HG03354 (cell line): ENCODE data around the gene ZFP92.

Experiments
- ATAC-seq: cut with Tn5 transposase; IDR thresholded peaks from one replicate; pipeline ENCODE4 v1.9.1; 2021; ENCODE audit warnings: mild to moderate bottlenecking; ENCODE audit not compliant: unreplicated experiment, poor library complexity, severe bottlenecking

The ZFP92 gene

DNA sequence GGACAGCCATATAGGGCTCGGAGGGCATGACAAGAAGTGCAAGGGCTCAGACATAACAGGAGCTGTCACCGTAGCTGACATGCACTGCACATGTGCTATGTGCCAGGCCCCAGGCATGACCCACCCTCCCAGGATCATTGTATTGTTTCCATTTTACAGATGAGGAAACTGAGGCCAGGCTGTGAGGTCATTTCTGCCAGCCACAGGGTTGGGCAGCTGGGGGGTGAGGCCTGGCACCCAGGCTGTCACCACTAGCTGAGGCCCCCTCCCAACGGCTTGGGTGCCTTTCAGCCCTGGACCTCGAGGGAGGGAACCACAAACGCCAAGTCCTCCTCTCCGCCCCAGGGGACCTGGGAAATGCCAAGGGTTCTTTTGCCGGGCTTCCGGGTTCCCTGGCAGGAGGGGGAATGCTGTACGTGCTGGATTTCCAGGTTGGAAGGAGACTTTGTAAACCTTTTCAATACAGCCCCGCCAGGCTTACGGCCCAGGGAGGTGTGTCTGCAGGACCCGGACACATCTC, 21.9 kb downstream of the ZFP92 start:
- ATAC-seq, result no peak

DNA sequence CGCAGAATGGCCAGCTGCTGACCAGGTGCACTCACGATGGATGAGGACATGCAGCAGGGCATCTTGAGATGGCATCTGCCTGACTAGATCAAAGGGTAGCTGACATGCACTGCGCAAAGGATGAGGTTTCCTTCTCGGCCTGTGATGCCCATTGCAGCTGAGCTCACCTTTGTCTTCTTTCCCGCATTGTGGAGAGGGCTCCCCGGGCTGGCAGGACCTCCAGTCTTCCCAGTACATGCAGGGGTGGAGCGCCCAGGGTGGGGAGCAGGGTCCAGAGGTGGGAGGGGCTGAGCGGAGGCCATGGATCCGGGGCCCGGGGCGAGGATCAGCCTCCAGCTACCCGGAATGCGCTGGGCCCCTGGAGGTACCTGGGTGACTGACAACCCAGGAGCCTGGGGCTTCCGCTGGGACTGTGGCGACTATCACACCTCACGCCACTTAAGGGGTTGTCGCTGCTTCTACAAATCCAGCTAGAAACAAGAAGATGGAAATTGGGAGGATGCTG, 22.6 kb downstream of the ZFP92 start:
- ATAC-seq, result no peak

DNA sequence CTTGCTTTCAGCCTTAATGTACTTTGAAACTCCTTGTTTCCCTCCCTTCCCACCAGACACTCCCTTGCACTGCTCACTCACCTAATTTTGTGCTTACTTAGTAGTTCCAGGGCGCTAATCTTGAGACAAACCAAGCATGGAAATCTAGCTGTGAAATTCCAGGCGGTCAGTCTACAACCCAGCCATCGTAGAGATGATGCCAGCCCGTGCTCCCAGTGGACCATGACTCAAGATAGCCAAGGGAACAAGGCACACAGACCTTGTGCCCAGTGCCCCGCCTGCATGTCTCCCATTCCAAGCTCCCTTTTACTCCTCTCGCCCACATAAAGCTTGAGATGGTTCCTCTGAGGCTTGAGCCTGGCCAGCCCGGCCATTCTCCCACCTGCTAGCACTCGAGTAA, 23.5 kb downstream of the ZFP92 start:
- no peak for ATAC-seq

DNA sequence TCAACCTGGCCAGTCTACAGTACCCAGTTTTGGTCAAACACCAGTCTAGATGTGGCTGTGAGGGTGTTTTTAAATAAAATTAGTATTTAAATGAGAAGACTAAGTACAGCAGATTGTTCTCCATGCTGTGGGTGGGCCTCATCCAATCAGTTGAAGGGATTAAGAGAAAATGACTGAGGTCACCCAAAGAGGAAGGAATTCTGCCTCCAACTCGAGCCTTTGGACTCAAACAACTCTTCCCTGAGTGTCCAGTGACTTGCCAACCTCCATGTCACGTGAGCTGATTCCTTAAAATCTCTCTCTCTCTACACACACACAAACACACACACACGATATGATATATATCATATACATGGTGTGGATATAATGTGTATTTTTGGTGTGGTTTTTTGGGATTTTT, 24.6 kb downstream of the ZFP92 start:
- ATAC-seq, result no peak

DNA sequence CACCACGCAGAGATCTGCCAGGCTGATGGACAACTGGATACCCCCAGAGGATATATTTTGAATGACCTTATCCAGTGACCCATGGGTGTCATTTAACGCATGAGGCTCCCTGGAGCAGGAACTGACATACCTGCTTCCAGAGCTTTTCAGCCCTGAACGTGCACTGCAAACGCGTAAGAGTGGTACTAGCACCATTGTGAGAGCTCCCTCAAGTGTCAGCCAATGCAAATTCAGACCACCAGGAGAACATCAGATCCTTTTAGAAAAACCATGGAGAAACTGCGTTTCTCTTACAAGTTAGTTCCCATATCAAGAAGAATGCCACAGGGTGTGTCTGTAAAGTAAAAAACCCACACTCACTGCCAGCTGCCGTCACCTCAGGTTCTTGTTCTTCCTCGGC, 27.3 kb downstream of the ZFP92 start:
- no peak for ATAC-seq

DNA sequence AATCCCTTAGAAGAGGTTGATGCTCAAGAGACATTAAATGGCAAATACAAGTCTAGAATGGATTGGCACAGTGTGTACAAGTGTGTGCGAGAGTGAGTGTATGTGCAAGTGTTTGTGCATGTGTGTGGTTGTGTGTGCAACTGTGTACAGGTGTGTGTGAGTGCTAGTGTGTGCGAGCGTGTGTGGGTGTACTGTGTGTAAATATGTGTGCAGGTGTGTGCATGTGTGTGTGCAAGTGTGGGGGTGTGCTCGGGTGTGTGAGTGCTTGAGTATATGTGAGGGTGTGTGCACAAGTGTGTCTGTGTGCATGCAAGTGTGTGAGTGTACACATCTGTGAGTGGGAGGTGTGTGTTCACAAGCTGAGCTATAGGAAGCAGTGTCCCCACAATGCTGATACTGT, 28.7 kb downstream of the ZFP92 start:
- ATAC-seq, result no peak

DNA sequence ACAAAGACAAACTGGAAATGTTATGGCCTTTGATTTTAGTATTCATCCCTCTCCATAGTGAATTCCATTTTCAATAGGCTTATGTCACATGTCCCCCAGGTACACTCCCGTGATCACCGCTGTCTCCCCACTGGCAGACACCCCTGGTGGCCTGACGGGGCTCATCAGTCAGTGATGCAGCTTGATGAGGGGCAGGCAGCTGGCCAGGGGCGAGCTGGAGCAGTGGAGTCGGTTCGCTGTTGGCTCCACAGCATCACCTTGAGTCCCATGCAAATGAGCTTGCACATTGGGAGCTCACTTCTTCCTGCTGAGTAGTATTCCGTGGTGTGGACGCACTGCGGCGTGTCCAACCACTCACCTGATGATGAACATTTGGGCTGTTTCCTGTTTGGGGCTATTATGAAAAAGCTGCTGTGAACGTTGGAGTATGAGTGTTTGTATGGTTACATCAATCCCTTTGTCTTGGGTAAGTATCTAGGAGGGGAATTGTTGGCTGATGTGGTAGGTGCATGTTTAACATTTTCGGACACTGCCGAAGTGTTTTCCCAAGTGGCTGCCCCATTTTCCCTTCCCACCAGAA, 29.4 kb downstream of the ZFP92 start:
- no peak for ATAC-seq

DNA sequence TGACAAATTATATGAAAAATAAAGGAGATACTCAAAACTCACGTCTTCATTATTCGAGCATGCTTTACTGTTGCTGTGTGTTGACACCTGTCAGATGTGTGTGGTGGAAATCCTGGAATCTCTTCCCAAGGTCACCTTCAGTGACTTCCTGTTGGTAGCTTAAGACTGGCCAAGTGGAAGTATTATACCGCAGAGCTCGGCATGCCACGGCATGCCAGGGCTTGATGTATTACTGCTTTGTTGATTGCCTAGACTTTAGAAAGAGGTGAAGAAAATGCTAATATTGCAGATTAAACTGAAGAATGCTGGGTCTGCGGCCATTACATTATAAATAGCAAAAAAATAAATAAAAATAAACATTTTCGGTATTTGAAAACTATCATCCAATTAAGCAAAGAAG, 30.0 kb downstream of the ZFP92 start:
- no peak for ATAC-seq

DNA sequence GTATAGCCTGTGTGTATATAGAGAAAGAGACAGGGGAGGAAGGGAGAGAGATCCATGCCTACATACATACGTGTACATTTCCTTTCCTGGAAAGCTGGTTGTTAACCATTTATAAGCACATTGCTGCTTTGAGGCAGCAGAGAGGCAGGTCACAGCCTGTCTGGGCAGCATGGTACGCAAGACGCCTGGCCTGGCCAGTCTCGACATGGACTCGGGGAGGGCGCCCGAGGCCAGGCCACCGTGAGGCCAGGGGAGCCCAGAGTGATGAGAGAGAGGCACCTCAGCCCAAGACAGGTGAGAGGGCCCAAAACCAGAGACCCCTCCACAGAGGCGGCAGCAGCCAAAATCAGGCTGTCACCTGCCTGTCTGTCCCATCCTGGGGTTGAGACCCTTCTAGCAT, 30.7 kb downstream of the ZFP92 start:
- ATAC-seq, result no peak

DNA sequence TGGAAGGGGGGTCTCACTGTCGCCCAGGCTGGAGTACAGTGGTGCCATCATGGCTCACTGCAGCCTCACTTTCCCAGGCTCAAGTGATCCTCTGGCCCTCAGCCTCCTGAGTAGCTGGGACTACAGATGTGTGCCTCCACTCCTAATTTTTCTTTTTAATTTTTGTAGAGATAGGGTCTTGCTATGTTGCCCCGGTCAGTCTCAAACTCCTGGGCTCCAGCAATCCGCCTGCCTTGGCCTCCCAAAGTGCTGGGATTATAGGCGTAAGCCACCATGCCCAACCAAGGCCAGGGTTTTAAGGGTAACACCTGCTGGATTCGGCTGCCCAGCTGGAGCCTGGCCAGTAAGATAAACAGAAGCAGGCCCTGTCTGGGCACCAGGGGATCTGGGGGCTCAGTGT, 31.2 kb downstream of the ZFP92 start:
- ATAC-seq, result no peak

DNA sequence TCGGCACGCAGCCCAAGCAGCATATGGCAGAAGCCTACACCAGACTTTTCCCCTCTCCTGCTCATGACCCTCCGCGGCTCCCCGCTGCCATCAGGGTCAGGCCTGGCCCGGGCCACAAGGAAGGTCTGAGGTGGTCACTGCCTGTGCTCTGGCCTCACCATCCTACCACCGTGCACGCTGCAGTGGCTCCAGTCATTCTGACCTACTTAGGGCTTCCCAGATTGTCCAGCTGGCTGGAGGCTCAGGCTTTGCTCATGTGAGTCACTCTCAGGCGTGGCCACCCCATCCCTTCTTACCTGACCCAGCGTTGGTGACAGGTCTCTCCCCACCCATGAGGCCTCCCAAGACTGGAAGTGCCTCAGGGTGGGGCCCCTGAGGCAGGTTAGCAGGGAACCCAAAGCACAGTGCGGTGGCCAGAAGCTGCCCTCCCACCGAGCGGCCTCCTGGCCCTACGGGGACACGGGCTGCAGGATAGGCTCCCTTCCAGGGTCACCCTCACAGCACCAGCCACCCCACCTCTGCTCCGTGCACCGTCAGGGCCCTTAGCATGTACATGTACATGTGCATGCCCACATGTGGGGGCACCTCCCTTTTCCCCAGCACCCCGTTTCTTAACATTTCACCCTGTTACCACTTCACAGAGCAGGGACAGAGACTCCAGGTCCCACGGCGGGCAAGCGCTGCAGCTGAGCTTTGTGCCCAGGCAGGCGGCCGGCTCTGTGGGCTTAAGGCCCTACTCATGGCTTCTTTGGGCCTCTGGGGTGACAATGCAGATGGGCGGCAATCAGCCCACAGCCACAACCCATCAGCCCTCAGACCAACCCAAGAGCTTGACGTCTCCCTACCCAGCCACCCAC, 32.4 kb downstream of the ZFP92 start:
- ATAC-seq, result no peak

DNA sequence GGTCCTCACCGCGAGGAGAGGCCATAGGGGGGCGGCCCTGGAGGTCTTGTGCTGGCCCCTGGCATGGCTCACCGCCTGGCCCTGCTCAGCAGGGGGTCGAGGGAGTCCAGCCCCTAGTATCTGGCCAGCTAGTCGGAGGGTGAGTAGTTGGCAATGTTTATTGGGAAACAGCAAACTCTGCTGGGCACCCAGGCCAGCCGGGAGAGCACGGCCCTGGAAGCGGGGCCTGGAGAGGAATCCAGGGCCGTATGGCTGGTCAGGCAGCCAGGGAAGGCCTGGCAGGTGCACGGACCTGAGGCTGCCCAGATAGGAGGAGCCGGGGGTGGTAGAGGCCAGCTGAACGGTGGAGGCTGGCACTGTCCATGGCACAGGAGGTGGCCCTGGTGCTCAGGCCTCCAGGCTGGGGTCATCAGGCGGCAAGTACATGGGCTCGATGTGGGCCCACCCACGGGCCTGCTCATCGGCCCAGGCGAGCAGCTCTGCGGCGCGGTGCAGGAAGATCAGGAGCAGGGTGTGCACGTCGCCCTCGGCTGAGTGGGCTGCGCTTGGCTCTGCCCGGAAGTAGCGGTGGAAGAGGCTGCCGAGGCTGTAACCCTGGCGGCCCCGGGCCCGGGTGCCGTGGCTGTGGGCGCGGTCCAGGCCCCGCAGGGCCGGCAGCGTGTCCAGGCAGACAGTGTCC, 33.2 kb downstream of the ZFP92 start:
- ATAC-seq, result no peak

DNA sequence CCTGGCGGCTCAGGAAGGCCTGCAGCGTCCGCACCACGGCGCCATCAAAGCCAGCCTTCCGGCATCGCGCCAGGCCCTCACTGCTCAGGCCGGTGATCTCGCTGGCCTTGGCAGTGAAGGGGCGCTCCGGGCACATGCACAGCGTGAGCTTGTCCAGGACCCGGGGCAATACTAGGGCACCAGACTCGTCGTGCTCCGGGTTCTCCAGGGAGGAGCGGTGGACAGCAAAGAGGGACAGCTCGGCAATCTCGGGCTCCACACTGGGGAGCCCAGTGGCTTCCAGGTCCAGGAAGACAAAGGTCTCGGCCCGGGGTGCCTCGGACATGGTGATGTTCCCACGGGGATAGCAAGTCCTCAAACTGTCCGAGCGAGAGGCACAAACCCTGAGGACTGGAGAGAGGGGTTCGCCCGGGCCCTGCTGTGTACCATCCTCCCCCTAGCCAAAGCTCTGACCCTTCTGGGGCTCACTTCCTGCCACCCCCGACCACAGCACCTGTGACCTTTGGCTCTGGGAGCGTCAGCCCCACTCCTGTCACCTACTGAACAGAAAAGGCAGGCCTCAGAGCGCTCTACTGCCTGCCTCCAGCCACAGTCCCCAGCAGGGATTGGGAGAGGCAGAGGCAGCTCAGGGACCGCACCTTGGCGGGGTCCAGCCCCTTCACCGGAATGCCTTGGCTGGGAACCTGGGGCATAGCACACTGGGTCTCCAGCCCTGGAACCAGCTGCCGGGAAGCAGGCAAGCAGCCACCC, 34.0 kb downstream of the ZFP92 start:
- no peak for ATAC-seq

DNA sequence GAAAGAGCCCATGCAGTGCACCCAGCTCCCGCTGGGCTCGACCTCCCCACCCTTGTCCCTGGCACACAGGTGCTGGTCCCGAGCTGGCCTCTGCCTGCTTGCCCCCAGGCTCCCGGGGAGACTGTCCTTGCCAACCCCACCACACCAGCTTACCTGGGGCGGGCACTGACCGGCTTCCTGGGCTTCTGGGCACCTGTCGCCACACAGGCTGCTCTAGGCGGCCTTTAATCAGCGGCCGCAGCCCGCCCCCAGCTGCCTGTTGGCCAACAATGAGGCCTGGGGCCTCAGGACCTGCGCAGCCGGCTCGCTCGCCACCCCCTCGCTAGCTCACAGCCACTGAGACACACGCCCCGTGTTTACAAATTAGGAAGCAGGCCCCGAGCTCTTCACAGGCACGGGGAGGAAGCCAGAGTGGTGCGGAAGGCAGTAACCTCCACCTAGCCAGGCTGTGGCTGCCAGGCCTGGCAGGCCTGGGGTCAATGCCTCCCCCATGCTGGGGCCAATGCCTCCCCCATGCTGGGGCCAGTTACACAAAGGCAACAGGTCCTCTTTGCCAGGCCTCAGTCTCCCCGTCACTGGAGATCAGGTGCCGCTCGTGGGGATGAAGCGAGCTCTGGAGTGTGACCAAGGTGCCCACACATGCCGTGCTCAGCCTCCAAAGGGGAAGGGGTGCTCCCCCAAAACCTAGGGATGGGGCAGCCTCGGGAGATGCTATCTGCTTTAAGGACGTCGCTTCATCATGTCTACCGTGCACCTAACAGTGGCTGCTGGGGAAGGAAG, 34.8 kb downstream of the ZFP92 start, which contains the start of gene TREX2:
TSS of gene TREX2 (minus strand) at position 201 of the 780 bp plus-strand sequence. CDS start 626 bp downstream, outside the sequence.
- no peak for ATAC-seq

DNA sequence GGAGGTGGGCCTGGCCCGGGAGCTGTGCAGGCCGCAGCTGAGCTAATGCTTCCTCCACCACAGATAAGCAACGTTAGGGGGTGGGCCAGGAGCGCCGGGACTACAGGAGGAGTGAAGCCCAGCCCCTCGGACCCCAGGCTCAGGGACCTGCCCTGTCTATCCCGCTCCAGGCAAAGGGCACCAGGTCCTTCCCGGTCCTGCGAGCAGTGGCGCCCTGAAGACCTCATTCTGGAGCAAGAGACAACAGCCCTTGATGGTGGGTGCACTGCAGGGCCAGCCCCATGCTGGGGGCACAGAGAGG, 35.3 kb downstream of the ZFP92 start:
- ATAC-seq, result no peak

DNA sequence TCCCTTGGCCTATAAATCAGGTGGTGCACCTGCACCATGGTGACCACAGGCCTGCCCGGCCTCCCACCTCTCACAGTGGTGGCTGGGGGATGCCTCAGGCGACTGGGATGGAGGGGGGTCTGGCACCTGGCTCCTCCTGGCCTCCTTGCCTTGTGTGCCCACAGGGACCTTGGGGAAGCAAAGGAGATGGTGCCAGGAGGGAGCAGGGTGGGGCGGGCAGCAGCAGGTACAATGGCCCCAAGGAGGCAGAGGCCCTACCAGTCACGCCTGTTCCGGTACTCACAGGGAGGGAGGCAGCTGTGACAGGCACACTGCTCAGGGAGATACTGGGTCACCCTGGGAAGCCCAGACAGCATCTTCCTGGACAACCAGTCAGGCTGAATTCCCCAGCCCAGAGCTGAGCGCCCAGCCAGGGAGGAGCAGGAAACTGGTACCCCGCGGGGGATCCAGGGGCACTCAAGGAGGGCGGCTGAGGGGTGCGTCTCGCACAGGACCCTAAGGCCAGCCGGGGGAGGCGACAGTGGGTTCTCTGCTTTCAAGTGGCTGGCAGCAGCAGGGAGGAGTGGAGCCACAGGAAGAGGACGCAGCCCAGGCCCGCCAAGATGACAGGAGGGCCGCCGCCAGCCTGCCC, 35.8 kb downstream of the ZFP92 start:
- no peak for ATAC-seq

DNA sequence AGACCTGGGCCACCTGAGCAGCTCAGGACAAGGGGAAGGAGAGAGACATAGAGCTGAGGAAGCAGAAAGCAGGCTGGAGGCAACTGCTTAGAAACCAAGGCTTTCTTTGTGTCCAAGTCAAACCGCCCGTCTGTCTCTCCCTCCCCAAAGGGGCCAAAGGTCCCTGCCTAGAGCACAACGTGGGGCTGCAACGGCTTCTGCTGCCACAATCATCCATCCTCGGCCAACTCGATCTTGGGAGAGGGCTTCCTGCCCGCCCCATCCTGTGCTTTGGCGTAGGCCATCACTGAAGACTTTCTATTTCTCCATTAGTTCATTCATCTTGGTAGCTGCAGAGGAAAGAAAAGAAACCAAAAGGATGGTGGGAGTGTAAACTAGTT, 36.3 kb downstream of the ZFP92 start:
- no peak for ATAC-seq

DNA sequence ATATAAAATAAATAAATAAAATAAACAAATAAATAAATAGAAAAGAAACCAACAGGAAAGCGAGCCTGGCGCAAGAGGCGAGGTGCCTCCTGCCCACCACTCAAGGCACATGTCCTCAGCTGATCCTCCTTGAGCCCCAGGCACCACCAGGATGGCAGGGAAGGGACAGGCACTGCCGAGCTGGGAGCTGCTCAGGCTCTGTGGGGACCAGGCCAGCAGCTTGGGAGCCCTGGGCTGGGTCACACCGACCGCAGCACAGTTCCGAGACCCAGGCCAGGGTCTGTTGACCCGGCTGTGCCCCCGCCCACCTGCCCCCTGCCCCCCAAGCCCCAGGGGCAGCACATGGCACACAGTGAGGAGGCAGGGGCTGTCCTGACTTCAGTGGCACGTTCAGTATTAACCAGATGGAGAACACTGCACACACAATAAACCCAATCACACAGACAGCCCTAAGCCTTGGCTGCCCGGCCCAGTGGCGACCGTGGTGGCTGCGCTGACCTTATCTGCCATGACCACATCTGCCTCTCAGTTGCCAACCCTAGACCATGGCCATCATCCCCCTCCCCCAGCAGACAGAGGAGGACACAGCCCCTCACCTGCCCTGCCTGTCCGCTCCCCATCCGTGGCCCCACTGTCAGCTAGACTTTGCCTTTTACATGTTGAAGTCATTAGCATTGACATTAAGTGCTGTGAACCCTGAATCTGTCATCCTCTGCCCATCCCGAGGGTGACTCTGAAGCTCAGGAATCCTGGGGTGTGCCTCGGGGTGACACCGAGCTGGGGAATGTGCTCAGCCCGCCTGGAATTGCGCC, 37.5 kb downstream of the ZFP92 start:
- no peak for ATAC-seq
